Mesenchymal stem cell (in vitro differentiated cells and primary cell): Measurements from ENCODE around the gene ATF3. TPM values are rescaled to one million over a fixed set of nuclear protein-coding genes. Genes with fewer than 3 reads are reported as not detected.
A peak's percentile ranks its signal among the peaks of the same experiment; 100 is the strongest.

ENCODE experiments used
- DNase-seq: peaks from one replicate; pipeline ENCODE4 v3.0.0-alpha.2; 2013
- H2AFZ ChIP-seq: one replicate; pipeline ENCODE4 v1.6.1; 2013; ENCODE audit warnings: low read depth, mild to moderate bottlenecking, control low read depth, inconsistent platforms, low read length, moderate library complexity
- H2AK5ac ChIP-seq: 2 replicates; pipeline ENCODE4 v1.6.1; 2013; ENCODE audit warnings: low read length, moderate library complexity, mild to moderate bottlenecking, inconsistent platforms; ENCODE audit not compliant: severe bottlenecking
- H2BK120ac ChIP-seq: one replicate; pipeline ENCODE4 v1.6.1; 2013; ENCODE audit warnings: low read depth, mild to moderate bottlenecking, inconsistent platforms, low read length, moderate library complexity
- H2BK12ac ChIP-seq, 2 experiments: one replicate each; pipeline ENCODE4 v1.6.1; 2013; ENCODE audit warnings: inconsistent platforms in 2 of 2, low read length in 2 of 2, mild to moderate bottlenecking in 2 of 2, moderate library complexity in 2 of 2, control low read depth in 1 of 2
- H2BK15ac ChIP-seq: one replicate; pipeline ENCODE4 v1.6.1; 2013; ENCODE audit warnings: mild to moderate bottlenecking, low read depth, inconsistent platforms; ENCODE audit not compliant: poor library complexity, severe bottlenecking
- H2BK5ac ChIP-seq: 2 replicates; pipeline ENCODE4 v1.6.1; 2013; ENCODE audit warnings: low read depth, mild to moderate bottlenecking, low read length, control low read depth, inconsistent platforms; ENCODE audit not compliant: poor library complexity, severe bottlenecking
- H3K14ac ChIP-seq, 2 experiments: one replicate each; pipeline ENCODE4 v1.6.1; 2013; ENCODE audit warnings: inconsistent platforms in 2 of 2, low read length in 2 of 2, control low read depth in 1 of 2, mild to moderate bottlenecking in 1 of 2, moderate library complexity in 1 of 2
- H3K18ac ChIP-seq, 2 experiments: one replicate each; pipeline ENCODE4 v1.6.1; 2013; ENCODE audit warnings: inconsistent platforms in 2 of 2, low read length in 2 of 2, control low read depth in 1 of 2, low read depth in 1 of 2, mild to moderate bottlenecking in 1 of 2
- H3K23ac ChIP-seq, 2 experiments: one replicate each; pipeline ENCODE4 v1.6.1; 2013; ENCODE audit warnings: inconsistent platforms in 2 of 2, low read length in 2 of 2, mild to moderate bottlenecking in 2 of 2, moderate library complexity in 2 of 2, control low read depth in 1 of 2
- H3K27ac ChIP-seq: 2 replicates; pipeline ENCODE4 v1.5.1; 2013; ENCODE audit warnings: mild to moderate bottlenecking, moderate library complexity, low read length, control low read depth, inconsistent platforms; ENCODE audit not compliant: poor library complexity, severe bottlenecking
- H3K27me3 ChIP-seq, 2 experiments: 2 replicates each; pipeline versions ENCODE4 v1.6.1 to v1.7.0; 2013; ENCODE audit warnings: low read length in 2 of 2, mild to moderate bottlenecking in 2 of 2, moderate library complexity in 2 of 2, control low read depth in 1 of 2, inconsistent platforms in 1 of 2; ENCODE audit not compliant: control insufficient read depth in 1 of 2, insufficient read depth in 1 of 2
- H3K36me3 ChIP-seq, 2 experiments: 2 replicates each; pipeline versions ENCODE4 v1.6.1 to v1.7.0; 2013; ENCODE audit warnings: low read length in 2 of 2, control low read depth in 1 of 2, inconsistent platforms in 1 of 2, low read depth in 1 of 2, mild to moderate bottlenecking in 1 of 2; ENCODE audit not compliant: insufficient read depth in 2 of 2, control insufficient read depth in 1 of 2
- H3K4ac ChIP-seq, 2 experiments: one replicate each; pipeline ENCODE4 v1.6.1; 2013; ENCODE audit warnings: inconsistent platforms in 2 of 2, low read length in 2 of 2, mild to moderate bottlenecking in 2 of 2, moderate library complexity in 2 of 2, control low read depth in 1 of 2, low read depth in 1 of 2
- H3K4me1 ChIP-seq: 2 replicates; pipeline ENCODE4 v1.6.1; 2013; ENCODE audit warnings: low read depth, low read length, control low read depth; ENCODE audit not compliant: control insufficient read depth, insufficient read depth
- H3K4me2 ChIP-seq: 2 replicates; pipeline ENCODE4 v1.6.1; 2013; ENCODE audit warnings: low read length, mild to moderate bottlenecking, inconsistent platforms; ENCODE audit not compliant: poor library complexity, severe bottlenecking
- H3K4me3 ChIP-seq, 2 experiments: 2 replicates each; pipeline versions ENCODE4 v1.5.1 to v1.7.0; 2013; ENCODE audit warnings: low read length in 2 of 2, mild to moderate bottlenecking in 2 of 2, control low read depth in 1 of 2, low read depth in 1 of 2; ENCODE audit not compliant: insufficient read depth in 1 of 2
- H3K79me1 ChIP-seq: replicated peaks from 2 replicates; pipeline ENCODE4 v1.6.1; 2013; ENCODE audit warnings: mild to moderate bottlenecking, control low read depth, low read length, inconsistent platforms; ENCODE audit not compliant: poor library complexity, severe bottlenecking
- H3K9ac ChIP-seq: 2 replicates; pipeline ENCODE4 v1.7.0; 2013; ENCODE audit warnings: mild to moderate bottlenecking, low read length, moderate library complexity
- H3K9me3 ChIP-seq: 2 replicates; pipeline ENCODE4 v1.7.0; 2013; ENCODE audit warnings: mild to moderate bottlenecking, low read length; ENCODE audit not compliant: control insufficient read depth
- H4K8ac ChIP-seq: one replicate; pipeline ENCODE4 v1.6.1; 2013; ENCODE audit warnings: inconsistent platforms, mild to moderate bottlenecking, low read length, moderate library complexity
- H4K91ac ChIP-seq: one replicate; pipeline ENCODE4 v1.6.1; 2013; ENCODE audit warnings: mild to moderate bottlenecking, low read length, inconsistent platforms
- WGBS: methylation state at CpG from one replicate; pipeline ENCODE4 v1.1.7; 2013; ENCODE audit warnings: mixed read lengths; 5-methylcytosine and 5-hydroxymethylcytosine counted together
- polyA plus RNA-seq, 2 experiments: library from polyadenylated mRNA; stranded (reverse); fragments of 200-250 nt; gene quantifications; one replicate each; pipeline ENCODE4 v1.2.3, GENCODE V29; 2013

Gene ATF3
- 11.5 TPM for polyA plus RNA-seq (2013, experiment 1 of 2)
- 9.7 TPM for polyA plus RNA-seq (2013, experiment 2 of 2)

DNA sequence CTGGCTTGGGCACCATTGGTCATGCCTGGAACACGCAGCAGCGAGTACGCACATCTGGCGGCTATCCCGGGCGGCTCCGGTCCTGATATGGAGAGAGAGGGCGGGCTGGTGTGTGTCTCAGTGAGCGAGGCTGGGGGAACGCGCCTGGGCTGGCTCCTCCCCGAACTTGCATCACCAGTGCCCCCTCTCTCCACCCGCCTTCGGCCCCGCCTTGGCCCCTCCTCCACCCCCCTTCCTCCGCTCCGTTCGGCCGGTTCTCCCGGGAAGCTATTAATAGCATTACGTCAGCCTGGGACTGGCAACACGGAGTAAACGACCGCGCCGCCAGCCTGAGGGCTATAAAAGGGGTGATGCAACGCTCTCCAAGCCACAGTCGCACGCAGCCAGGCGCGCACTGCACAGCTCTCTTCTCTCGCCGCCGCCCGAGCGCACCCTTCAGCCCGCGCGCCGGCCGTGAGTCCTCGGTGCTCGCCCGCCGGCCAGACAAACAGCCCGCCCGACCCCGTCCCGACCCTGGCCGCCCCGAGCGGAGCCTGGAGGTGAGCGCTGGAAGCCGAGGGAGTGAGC lies at the start of gene ATF3:
ATF3 (plus strand) TSS at position 370 of the 567 bp plus-strand sequence. CDS start 6,261 bp downstream, outside the sequence.
- H3K4me3 ChIP-seq: peak within 1 kb of the TSS; percentile 71 to 90
- H3K27me3 ChIP-seq: peaks cover 42 to 46% of the 10 kb centered on the region in 2 experiments
- no peak within 1 kb of the TSS for H2AK5ac ChIP-seq
- peak within 1 kb of the TSS; percentile 98 for H3K9ac ChIP-seq
- peak within 1 kb of the TSS; percentile 53 for H4K91ac ChIP-seq
- peak within 1 kb of the TSS; percentile 99 for H3K4me2 ChIP-seq
- peak within 1 kb of the TSS in 1 of 2 experiments; percentile 27 for H3K4ac ChIP-seq
- no peaks in the 10 kb centered on the region for H3K36me3 ChIP-seq
- peaks cover 21% of the 10 kb centered on the region for H3K4me1 ChIP-seq
- peak within 1 kb of the TSS in 1 of 2 experiments; percentile 88 for H2BK12ac ChIP-seq
- H2BK15ac ChIP-seq: peak within 1 kb of the TSS; percentile 77
- H2BK5ac ChIP-seq: peak within 1 kb of the TSS; percentile 48
- under 1% methylated on average over 52 of the region's 54 CpGs for WGBS
- H2BK120ac ChIP-seq: peak within 1 kb of the TSS; percentile 27
- peaks cover 14% of the 10 kb centered on the region for H3K79me1 ChIP-seq
- H2AFZ ChIP-seq: no peak within 1 kb of the TSS
- H3K14ac ChIP-seq: no peak within 1 kb of the TSS
- peaks cover 4% of the 10 kb centered on the region for H3K9me3 ChIP-seq
- H3K27ac ChIP-seq: peak within 1 kb of the TSS; percentile 39
- peak within 1 kb of the TSS; percentile 85 to 91 for H3K18ac ChIP-seq
- peak within 1 kb of the TSS in 1 of 2 experiments; percentile 100 for H3K23ac ChIP-seq
- DNase-seq: peak; percentile 100
- H4K8ac ChIP-seq: peak within 1 kb of the TSS; percentile 86

- no peak overlapping the region for H2BK15ac ChIP-seq
- H3K27me3 ChIP-seq: no peaks in the 10 kb centered on the region
- H3K27ac ChIP-seq: no peak overlapping the region
- no peaks in the 10 kb centered on the region for H3K36me3 ChIP-seq
- H3K9me3 ChIP-seq: peaks cover 3% of the 10 kb centered on the region
- peak overlapping the region in 1 of 2 experiments; percentile 20 for H3K4ac ChIP-seq
- no peak overlapping the region for H2BK5ac ChIP-seq
- no peak overlapping the region for H3K9ac ChIP-seq
- no peak overlapping the region for H3K18ac ChIP-seq
- no peak overlapping the region for H2BK120ac ChIP-seq
- H2AFZ ChIP-seq: no peak overlapping the region
- DNase-seq: no peak
- no peaks in the 10 kb centered on the region for H3K79me1 ChIP-seq
- no peak overlapping the region for H3K4me2 ChIP-seq
- no peak overlapping the region for H3K14ac ChIP-seq
- H3K23ac ChIP-seq: no peak overlapping the region
- peaks cover 13% of the 10 kb centered on the region for H3K4me1 ChIP-seq
- H3K4me3 ChIP-seq: no peak overlapping the region
- peak overlapping the region; percentile 5 for H2AK5ac ChIP-seq
- 92% methylated on average over 10 of the region's 11 CpGs for WGBS
- H4K91ac ChIP-seq: no peak overlapping the region
- H2BK12ac ChIP-seq: no peak overlapping the region
- no peak overlapping the region for H4K8ac ChIP-seq
These were observed 48.6 kb upstream of the ATF3 start for GRCh38 chr1:212559929-212560328.

DNA sequence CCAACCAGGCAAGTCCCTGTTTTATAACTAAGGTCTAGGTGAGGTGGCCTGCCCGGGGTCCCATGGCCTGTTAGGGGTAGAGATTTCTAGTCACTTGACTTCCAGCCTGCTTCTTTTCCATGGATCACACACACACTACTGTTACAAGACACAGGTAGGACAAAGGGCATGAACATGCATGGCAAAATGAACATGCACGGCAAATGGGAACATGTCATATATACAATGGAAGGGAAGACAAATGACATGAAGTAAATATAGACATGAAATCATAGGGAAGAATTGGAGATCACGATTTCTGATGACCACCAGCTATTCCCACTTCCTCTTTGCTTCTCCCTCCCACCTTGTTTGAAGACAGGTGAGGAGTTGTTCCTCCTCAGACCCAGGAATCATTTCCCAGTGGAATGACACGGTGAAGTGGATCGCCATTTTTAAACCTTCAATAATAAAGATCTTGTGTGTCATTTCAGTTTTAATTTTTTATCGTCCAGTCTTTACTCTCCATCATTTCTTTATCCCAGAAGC lies 47.6 kb upstream of the ATF3 start:
- no peak overlapping the region for H2BK120ac ChIP-seq
- no peaks in the 10 kb centered on the region for H3K36me3 ChIP-seq
- no peak overlapping the region for H2BK15ac ChIP-seq
- no peak overlapping the region for H3K4ac ChIP-seq
- H3K4me2 ChIP-seq: no peak overlapping the region
- H3K79me1 ChIP-seq: no peaks in the 10 kb centered on the region
- H3K14ac ChIP-seq: no peak overlapping the region
- no peak overlapping the region for H4K8ac ChIP-seq
- peak overlapping the region in 1 of 2 experiments; percentile 45 for H3K4me3 ChIP-seq
- H4K91ac ChIP-seq: no peak overlapping the region
- H3K27ac ChIP-seq: peak overlapping the region; percentile 83
- H3K9ac ChIP-seq: peak overlapping the region; percentile 64
- peak overlapping the region in 1 of 2 experiments; percentile 18 for H2BK12ac ChIP-seq
- 98% methylated on average over 5 of the region's 6 CpGs for WGBS
- no peak overlapping the region for H2BK5ac ChIP-seq
- DNase-seq: no peak
- no peaks in the 10 kb centered on the region for H3K27me3 ChIP-seq
- no peak overlapping the region for H3K18ac ChIP-seq
- no peak overlapping the region for H2AFZ ChIP-seq
- peak overlapping the region; percentile 1 for H2AK5ac ChIP-seq
- no peak overlapping the region for H3K23ac ChIP-seq
- peaks cover 13% of the 10 kb centered on the region for H3K4me1 ChIP-seq
- H3K9me3 ChIP-seq: peaks cover 3% of the 10 kb centered on the region

DNA sequence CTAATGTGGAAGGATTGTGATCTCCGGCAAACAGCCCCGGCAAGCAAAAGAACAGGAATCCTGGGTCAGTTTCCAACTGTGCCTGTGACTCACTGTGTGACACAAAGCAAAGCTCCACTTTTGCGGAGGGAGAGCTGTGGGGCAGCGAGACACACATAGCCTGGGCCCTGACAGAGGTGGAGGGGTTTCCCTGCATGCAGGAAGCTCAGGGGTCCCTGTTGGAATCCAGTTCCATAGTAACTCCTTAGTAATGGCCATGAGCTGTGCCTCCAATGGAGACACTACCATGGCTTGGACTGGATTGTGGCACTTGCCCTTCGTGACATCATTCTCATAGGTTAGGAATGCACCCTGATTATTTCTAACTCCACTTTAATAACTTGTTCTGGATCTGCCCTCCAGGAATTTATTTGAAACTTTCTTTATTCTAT lies 47.0 kb upstream of the ATF3 start:
- Histone ChIP-seq H3K14ac (no peak overlapping the region), H3K4me1 (peaks cover 15% of the 10 kb centered on the region), H2BK12ac (peak overlapping the region in 1 of 2 experiments; percentile 93), H4K8ac (peak overlapping the region; percentile 8), H3K4ac (no peak overlapping the region), H3K4me3 (peak overlapping the region in 1 of 2 experiments; percentile 45), H4K91ac (no peak overlapping the region), H2AFZ (peak overlapping the region; percentile 54), H3K79me1 (no peaks in the 10 kb centered on the region), H3K18ac (no peak overlapping the region), H3K27ac (peak overlapping the region; percentile 83), H3K9me3 (peaks cover 3% of the 10 kb centered on the region), H3K4me2 (no peak overlapping the region), H2BK120ac (no peak overlapping the region), H3K36me3 (no peaks in the 10 kb centered on the region), H2BK15ac (no peak overlapping the region), H2BK5ac (no peak overlapping the region), H3K23ac (no peak overlapping the region), H3K9ac (peak overlapping the region; percentile 64), H2AK5ac (no peak overlapping the region), H3K27me3 (no peaks in the 10 kb centered on the region)
- DNase-seq: peak; percentile 79
- WGBS: 25% methylated on average over 5 of the region's 5 CpGs
